ENCODE results near the gene HLA-DQB2. TPM values are rescaled to one million over a fixed set of nuclear protein-coding genes. Genes with fewer than 3 reads are reported as not detected.
"Not testable (repeated sequence)": the region's sequence is repeated elsewhere in the genome, so short reads cannot be mapped to it uniquely, and the experiment has no call there.

The HLA-DQB2 gene
- total RNA-seq, 1 donor from 2014 or later = 4.7 TPM

DNA sequence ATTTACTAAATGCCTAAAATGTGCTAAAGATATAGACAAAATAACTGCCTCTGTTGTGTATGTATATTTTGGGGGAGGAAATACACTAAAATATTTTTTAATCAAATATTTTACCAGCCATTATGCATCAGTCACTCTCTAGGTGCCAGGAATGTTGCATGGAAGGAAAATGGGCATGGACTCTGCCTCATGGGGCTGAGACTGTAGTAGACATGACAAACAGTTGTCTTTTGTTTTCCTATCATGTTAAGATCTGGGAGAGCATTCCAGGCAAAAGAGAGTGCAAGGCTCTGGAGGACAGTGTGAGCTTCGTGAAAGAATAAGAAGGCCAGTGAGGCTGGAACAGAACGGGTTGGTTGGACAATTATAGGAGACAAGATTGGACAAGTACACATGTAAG lies 27.0 kb upstream of the HLA-DQB2 start:
- Histone ChIP-seq H3K27ac (no peak overlapping the region), H3K9me3 (no peaks in the 10 kb centered on the region), H3K36me3 (no peaks in the 10 kb centered on the region), H3K4me3 (no peak overlapping the region), H3K4me1 (no peaks in the 10 kb centered on the region), H3K27me3 (no peaks in the 10 kb centered on the region)
- DNase-seq (ENCODE audit: extremely low spot score in 2 of 2) = no peak
- TF ChIP-seq, protein P1, sequence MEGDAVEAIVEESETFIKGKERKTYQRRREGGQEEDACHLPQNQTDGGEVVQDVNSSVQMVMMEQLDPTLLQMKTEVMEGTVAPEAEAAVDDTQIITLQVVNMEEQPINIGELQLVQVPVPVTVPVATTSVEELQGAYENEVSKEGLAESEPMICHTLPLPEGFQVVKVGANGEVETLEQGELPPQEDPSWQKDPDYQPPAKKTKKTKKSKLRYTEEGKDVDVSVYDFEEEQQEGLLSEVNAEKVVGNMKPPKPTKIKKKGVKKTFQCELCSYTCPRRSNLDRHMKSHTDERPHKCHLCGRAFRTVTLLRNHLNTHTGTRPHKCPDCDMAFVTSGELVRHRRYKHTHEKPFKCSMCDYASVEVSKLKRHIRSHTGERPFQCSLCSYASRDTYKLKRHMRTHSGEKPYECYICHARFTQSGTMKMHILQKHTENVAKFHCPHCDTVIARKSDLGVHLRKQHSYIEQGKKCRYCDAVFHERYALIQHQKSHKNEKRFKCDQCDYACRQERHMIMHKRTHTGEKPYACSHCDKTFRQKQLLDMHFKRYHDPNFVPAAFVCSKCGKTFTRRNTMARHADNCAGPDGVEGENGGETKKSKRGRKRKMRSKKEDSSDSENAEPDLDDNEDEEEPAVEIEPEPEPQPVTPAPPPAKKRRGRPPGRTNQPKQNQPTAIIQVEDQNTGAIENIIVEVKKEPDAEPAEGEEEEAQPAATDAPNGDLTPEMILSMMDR (IDR thresholded peaks at IDR 0.05) = no peak
- TF ChIP-seq POLR2A (IDR thresholded peaks at IDR 0.05) (no peak), POLR2AphosphoS5 (IDR thresholded peaks at IDR 0.05; ENCODE audit: insufficient read depth in 1 of 2, low read depth in 1 of 2) (no peak)
- intact Hi-C loops (cut with DNase I) = loop anchor here (10.0 kb wide), 2 partner anchors 86 to 376 kb away; no protein-coding TSS in a partner anchor

DNA sequence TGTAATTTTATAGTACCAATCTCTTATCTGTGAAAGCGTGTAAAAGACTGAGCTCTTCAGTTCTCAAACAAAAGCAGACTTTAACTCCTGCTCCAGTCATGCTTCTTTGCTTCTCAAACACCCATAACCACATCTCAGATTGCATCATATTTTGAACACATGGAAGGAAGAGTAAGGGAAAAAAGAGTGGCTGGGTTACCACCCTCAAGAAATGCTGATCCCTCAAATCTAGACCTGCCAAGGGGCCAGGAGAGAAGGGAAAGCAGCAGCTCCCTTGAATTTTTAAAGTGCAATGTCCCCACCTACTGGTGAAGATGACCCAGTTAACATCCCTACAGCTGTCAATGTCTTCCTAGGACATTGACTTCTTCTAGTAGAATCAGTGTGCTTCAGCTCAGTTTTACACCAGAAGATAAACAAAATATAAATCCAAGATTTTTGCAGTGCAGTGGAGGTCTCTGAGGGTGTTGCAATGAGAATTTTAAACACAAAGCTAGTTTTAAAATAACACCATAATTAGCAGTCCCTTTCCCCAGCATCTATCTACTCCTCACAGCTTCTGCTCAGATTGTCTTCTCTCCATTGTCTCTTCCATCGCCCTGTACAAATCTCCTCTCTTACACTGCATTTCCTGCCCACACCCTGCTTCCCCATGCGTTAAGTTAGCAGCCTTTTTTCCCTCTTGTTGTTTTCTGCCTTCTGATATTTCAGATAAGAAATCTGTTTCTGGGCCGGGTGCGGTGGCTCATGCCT lies 22.6 kb upstream of the HLA-DQB2 start:
- H3K27me3 ChIP-seq = no peaks in the 10 kb centered on the region
- H3K36me3 ChIP-seq = no peaks in the 10 kb centered on the region
- no peaks in the 10 kb centered on the region for H3K9me3 ChIP-seq
- H3K4me3 ChIP-seq = no peak overlapping the region
- no peak for DNase-seq (ENCODE audit: extremely low spot score in 2 of 2)
- intact Hi-C loops (cut with DNase I) = no loop called here
- no peak overlapping the region for H3K27ac ChIP-seq
- no peak for TF ChIP-seq POLR2A (IDR thresholded peaks at IDR 0.05)
- TF ChIP-seq POLR2AphosphoS5 (IDR thresholded peaks at IDR 0.05; ENCODE audit: insufficient read depth in 1 of 2, low read depth in 1 of 2) = no peak
- TF ChIP-seq, protein P1 (IDR thresholded peaks at IDR 0.05) = peak in 2 of 3 experiments; percentile 39 to 52
- H3K4me1 ChIP-seq = no peaks in the 10 kb centered on the region

DNA sequence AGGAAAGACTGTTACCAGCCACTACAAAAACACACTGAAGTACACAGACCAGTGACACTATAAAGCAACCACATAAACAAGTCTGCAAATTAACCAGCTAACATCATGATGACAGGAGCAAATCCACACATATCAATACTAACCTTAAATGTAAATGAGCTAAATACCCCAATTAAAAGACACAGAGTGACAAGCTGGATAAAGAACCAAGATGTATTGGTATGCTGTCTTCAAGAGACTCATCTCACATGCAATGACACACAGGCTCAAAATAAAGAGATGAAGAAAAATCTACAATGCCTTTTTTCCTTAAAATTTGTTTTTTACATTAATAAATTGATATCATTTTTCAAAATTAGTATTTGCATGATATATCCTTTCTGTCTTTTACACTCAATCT lies 19.6 kb upstream of the HLA-DQB2 start:
- DNase-seq (ENCODE audit: extremely low spot score in 2 of 2); H3K9me3 ChIP-seq; H3K4me1 ChIP-seq; H3K4me3 ChIP-seq; intact Hi-C loops (cut with DNase I); H3K27ac ChIP-seq; H3K36me3 ChIP-seq; H3K27me3 ChIP-seq: not testable (repeated sequence)

DNA sequence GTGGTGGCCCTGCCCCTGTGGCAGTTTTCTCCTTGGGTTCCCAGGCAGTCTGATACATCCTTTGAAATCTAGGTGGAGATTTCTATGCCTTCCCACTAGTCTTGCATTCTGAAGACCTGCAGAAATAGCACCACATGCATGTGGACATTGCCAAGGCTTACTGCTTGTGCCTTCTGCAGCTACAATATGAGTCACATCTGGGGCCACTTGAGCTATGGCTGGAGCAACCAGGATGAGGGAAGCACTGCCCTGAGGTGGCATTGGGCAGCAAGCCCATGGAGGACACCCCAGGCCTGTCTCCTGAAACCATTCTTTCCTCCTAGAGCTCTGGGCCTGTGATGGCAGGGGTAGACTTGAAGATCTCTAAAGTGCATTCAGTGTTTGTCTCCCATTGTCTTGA lies 15.7 kb upstream of the HLA-DQB2 start:
- H3K4me1 ChIP-seq = no peaks in the 10 kb centered on the region
- intact Hi-C loops (cut with DNase I) = no loop called here
- H3K27me3 ChIP-seq = no peaks in the 10 kb centered on the region
- H3K36me3 ChIP-seq = no peaks in the 10 kb centered on the region
- TF ChIP-seq POLR2AphosphoS5 (IDR thresholded peaks at IDR 0.05; ENCODE audit: insufficient read depth in 1 of 2, low read depth in 1 of 2) = no peak
- TF ChIP-seq, protein P1 (IDR thresholded peaks at IDR 0.05) = no peak
- TF ChIP-seq POLR2A (IDR thresholded peaks at IDR 0.05) = no peak
- no peak for DNase-seq (ENCODE audit: extremely low spot score in 2 of 2)
- H3K9me3 ChIP-seq = no peaks in the 10 kb centered on the region
- no peak overlapping the region for H3K4me3 ChIP-seq
- no peak overlapping the region for H3K27ac ChIP-seq

DNA sequence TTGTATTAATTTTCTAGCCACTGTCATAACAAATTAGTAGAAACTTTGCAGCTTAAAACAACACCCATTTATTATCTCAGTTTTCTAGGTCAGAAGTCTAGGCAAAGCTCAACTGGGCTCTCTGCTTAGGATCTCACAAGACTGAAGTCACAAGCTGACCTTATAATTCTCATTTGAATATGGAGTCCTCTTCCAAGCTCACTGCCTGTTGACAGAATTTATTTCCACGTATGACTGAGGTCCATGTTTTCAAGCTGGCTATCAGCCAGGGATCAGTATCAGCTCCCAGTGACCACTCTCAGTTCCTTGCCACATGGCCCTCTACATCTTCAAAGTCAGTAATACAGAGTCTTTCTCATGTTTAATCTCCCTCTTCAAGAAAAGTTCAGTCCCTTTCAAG lies 11.7 kb upstream of the HLA-DQB2 start:
- Histone ChIP-seq H3K36me3 (no peaks in the 10 kb centered on the region), H3K27ac (no peak overlapping the region), H3K4me3 (no peak overlapping the region), H3K9me3 (no peaks in the 10 kb centered on the region), H3K4me1 (no peaks in the 10 kb centered on the region), H3K27me3 (no peaks in the 10 kb centered on the region)
- no peak for DNase-seq (ENCODE audit: extremely low spot score in 2 of 2)
- TF ChIP-seq, protein P1 (IDR thresholded peaks at IDR 0.05) = no peak
- no peak for TF ChIP-seq POLR2A (IDR thresholded peaks at IDR 0.05)
- TF ChIP-seq POLR2AphosphoS5 (IDR thresholded peaks at IDR 0.05; ENCODE audit: insufficient read depth in 1 of 2, low read depth in 1 of 2) = no peak
- intact Hi-C loops (cut with DNase I) = no loop called here

Data from vagina (tissue), 2 donors.